ENCODE results near the gene TBL1XR1.
A peak's percentile ranks its signal among the peaks of the same experiment; 100 is the strongest.

TBL1XR1 gene

DNA sequence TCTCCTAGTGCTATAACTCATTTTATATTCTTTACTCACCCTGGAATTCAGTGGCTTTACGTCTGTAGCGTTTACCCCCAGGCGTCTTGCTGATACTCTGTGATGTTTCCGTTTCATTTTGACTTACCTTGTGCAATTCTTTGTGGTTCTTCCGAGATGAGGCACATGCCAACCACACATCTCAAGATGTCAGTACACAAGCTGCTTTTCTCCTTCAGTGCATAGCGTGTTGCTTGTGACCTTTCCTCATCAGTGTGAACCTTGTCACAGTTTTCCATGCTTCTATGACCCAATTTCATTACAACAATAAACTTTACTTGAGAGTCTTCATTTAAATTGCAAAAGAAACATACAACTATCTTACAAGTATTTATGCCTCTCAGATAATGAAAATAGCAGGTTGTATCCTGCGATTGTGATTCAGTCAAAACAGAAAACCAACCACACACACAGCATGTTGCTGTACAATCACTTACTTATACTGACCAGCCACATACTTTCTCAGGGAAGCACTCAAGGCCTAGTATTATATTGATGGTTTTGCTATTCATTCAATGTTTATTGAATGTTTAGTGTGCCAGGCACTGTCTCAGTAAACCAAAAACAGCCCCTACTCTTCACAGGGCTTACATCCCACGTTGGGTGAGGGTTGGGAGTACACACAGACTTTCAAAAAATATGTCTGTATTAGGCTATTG is 4.6 kb upstream of the TBL1XR1 start:
- no peak overlapping the region for H3K27ac ChIP-seq
- peak; percentile 74 for DNase-seq (ENCODE audit: low spot score)
- ChIA-PET CTCF (no interaction called here), POLR2A (ENCODE audit: low non-redundant PET) (no interaction called here)
- TF ChIP-seq, protein P1, sequence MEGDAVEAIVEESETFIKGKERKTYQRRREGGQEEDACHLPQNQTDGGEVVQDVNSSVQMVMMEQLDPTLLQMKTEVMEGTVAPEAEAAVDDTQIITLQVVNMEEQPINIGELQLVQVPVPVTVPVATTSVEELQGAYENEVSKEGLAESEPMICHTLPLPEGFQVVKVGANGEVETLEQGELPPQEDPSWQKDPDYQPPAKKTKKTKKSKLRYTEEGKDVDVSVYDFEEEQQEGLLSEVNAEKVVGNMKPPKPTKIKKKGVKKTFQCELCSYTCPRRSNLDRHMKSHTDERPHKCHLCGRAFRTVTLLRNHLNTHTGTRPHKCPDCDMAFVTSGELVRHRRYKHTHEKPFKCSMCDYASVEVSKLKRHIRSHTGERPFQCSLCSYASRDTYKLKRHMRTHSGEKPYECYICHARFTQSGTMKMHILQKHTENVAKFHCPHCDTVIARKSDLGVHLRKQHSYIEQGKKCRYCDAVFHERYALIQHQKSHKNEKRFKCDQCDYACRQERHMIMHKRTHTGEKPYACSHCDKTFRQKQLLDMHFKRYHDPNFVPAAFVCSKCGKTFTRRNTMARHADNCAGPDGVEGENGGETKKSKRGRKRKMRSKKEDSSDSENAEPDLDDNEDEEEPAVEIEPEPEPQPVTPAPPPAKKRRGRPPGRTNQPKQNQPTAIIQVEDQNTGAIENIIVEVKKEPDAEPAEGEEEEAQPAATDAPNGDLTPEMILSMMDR (conservative IDR thresholded peaks at IDR 0.05; ENCODE audit: low read depth): no peak

DNA sequence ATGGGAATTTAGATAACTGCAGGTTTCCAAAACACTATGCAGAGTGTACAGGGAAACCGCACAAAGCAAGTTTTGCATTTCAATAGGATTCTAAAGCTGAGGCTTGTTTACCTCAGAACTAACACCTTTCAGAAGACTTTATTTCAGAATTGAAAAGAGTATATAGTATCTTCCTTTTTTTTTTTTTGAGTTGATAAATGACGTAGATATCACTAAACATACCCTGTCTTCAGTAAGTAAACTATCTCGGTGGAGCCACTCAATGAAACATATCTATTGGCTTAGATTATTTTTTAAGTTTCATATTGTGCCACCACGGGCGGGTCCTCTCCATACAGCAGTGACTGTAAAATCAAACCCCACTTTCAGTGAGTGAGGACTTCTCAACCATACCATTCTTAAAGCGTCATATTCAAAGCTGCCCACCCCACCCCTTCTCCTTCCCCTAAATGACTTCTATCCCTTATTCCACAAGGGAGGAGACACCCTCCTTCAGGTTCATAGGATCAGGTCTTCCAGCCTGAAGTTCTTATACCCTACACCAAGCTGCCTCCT is 2.0 kb upstream of the TBL1XR1 start:
- ChIA-PET POLR2A (ENCODE audit: low non-redundant PET) (no interaction called here), CTCF (interaction anchor here (0.6 to 1.0 kb wide), 3 partner anchors 148 to 402 kb away, joined by 3 to 6 read pairs (median 4); no protein-coding TSS in a partner anchor)
- no peak overlapping the region for H3K27ac ChIP-seq
- TF ChIP-seq, protein P1 (conservative IDR thresholded peaks at IDR 0.05; ENCODE audit: low read depth): no peak
- no peak for DNase-seq (ENCODE audit: low spot score)

DNA sequence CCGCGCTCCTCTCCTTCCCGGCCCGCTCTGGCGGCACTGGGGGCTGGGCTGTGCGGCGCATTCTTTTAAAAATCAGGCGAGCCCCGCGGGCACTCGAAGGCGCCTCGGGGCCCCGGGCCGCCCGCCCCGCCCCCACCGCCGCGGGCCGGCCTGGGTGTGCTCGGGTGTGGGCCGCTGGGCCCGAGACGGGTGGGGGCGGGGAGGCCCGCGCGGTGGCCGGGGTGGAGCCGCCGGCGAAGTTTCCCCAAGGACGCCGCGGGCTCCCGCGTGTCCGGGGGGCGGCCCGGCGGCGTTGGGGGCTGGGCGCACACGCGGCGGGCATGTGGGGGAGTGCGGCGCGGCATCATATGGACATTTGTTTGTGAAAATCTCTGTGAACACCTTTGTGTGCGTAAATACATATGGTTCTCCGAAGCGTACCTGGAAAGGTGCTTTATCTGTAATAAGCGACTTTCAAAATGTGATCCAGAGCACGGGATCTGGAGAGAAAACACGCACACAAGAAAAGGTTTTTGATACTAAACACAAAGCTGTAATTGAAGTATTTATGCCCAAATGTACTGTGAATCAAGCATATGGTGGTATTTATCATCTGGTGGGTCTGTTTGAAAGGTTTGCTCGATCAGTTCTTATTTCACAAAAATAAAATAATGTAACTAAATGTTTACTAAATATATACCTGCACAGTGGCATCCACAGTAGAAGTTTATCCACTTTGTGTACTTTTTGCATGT is 612 bp upstream of the TBL1XR1 start:
- ChIA-PET POLR2A (ENCODE audit: low non-redundant PET) (interaction anchor here (1.0 kb wide), 1 partner anchor 148 kb away, joined by 3 read pairs; no protein-coding TSS in a partner anchor), CTCF (interaction anchor here (0.6 to 0.8 kb wide), 2 partner anchors 149 to 443 kb away, joined by 3 read pairs; no protein-coding TSS in a partner anchor)
- peak; percentile 61 for DNase-seq (ENCODE audit: low spot score)
- H3K27ac ChIP-seq: peak overlapping the region; percentile 99
- TF ChIP-seq, protein P1 (conservative IDR thresholded peaks at IDR 0.05; ENCODE audit: low read depth): no peak

DNA sequence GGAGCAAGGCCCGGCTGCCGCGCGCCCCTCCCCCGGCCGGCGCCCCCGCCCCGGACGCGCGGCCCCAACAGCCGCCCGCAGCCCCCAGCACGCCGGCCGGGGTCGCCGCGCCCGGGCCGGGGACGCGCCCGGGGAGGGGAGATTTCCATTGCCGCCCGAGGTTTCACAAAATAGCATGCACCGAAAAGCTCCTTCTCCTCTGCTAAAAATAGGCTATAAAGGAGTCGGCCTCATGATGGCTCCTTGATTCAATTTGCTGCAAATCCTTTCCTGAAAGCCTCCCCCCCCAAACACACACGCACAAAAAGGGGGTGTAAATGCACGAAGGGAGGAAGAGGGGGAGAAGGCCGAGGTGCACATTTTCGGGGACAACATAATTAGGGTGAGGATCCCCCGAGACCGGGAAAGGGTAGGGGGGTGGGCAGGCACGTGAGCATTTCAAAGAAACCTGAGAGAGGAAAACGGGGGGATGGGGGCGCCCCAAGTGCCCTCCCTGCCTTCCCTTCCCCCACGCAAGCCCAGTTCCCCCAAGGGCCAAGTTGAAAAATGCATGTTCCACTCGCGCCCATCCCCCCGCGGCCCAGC is 734 bp downstream of the TBL1XR1 start:
- ChIA-PET POLR2A (ENCODE audit: low non-redundant PET) (interaction anchor here (0.6 to 1.0 kb wide), 2 partner anchors 117 to 150 kb away, joined by 3 to 5 read pairs; no protein-coding TSS in a partner anchor), CTCF (no interaction called here)
- peak; percentile 48 for DNase-seq (ENCODE audit: low spot score)
- TF ChIP-seq, protein P1 (conservative IDR thresholded peaks at IDR 0.05; ENCODE audit: low read depth): no peak
- H3K27ac ChIP-seq: peak overlapping the region; percentile 99

DNA sequence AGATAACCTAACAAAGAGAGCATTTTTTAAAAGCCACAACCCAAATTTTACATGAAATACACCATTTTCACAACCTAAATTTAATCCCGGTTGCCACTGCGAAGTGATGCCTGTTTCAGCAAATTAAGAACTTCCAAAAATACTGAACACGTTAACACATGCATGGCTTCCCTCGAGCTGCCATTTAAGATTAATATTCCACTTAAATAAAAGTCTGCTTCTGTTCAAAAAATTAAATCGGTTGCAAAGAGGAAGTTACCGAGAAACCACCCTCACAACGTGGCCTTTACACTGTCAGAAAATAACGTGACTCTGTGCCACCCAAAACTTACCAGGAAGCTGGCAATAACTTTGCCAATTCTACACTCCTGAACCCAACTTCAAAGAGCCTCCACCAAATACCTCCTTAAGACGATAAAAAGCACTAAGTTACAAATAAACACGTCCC is 1.2 kb downstream of the TBL1XR1 start:
- POLR2A ChIA-PET (ENCODE audit: low non-redundant PET): interaction anchor here (0.6 kb wide), 1 partner anchor 116 kb away, joined by 5 read pairs; no protein-coding TSS in a partner anchor
- TF ChIP-seq, protein P1 (conservative IDR thresholded peaks at IDR 0.05; ENCODE audit: low read depth): no peak
- H3K27ac ChIP-seq: peak overlapping the region; percentile 99
- CTCF ChIA-PET: interaction anchor here (0.7 kb wide), 1 partner anchor 253 kb away, joined by 3 read pairs; no protein-coding TSS in a partner anchor
- DNase-seq (ENCODE audit: low spot score): peak; percentile 33
